ENCODE data around the gene FBXO36.

FBXO36 gene

GRCh38 chr2:230053753-230054478 is 131.6 kb downstream of the FBXO36 start:
- DNase-seq, result no peak

- no peak for DNase-seq
Measured at GRCh38 chr2:230060672-230061293, 138.5 kb downstream of the FBXO36 start.
